A549 (cell line): ENCODE data around the gene VRK2. TPM values are rescaled to one million over a fixed set of nuclear protein-coding genes. Genes with fewer than 3 reads are reported as not detected.

ENCODE experiments used
- ATAC-seq, 2 experiments: fragments of 200-7000 bp in 1 of 2; fragments of >200 bp in 1 of 2; cut with Nextera tagmentation in 1 of 2; cut with Tn5 transposase in 1 of 2; 3 replicates each; pipeline versions ENCODE4 v1.8.0 to v1.9.1; 2018 to 2020; ENCODE audit warnings: mild to moderate bottlenecking in 1 of 2, moderate library complexity in 1 of 2
- CTCF ChIA-PET: fragments of 300-600 bp; sonication (Branson Sonifier 250); formaldehyde crosslinking; extraction: SDS; loops from one replicate; lab custom pipeline; 2021; ENCODE audit warnings: antibody characterized with exemption, inconsistent platforms; lab: Yijun Ruan, JAX
- POLR2A ChIA-PET: fragments of 350-600 bp; formaldehyde crosslinking; extraction: SDS; loops from one replicate; lab custom pipeline; 2021; ENCODE audit warnings: antibody characterized with exemption, inconsistent platforms; lab: Yijun Ruan, JAX
- DNase-seq, 2 experiments: peaks; one replicate each; pipeline versions ENCODE4 v3.0.0 to v3.0.0-alpha.2; 2011 to 2016; ENCODE audit warnings: low read depth in 1 of 2, low spot score in 1 of 2
- FAIRE-seq: peaks from 2 replicates; lab custom pipeline; 2011; peaks lifted over from hg19 to GRCh38; lab: Jason Lieb, UNC
- H3K27ac ChIP-seq, 2 experiments: fragments of >200 bp; sonication (Bioruptor Twin); formaldehyde crosslinking; 3 replicates each; pipeline ENCODE4 v1.5.1; 2016 to 2017
- H3K4me1 ChIP-seq: fragments of >200 bp; sonication (Bioruptor Twin); formaldehyde crosslinking; 3 replicates; pipeline ENCODE4 v1.6.1; 2016
- H3K4me2 ChIP-seq: fragments of >200 bp; sonication (Bioruptor Twin); formaldehyde crosslinking; 3 replicates; pipeline ENCODE4 v1.6.1; 2016
- H3K4me3 ChIP-seq: fragments of >200 bp; sonication (Bioruptor Twin); formaldehyde crosslinking; 3 replicates; pipeline ENCODE4 v1.5.1; 2016
- H3K9me3 ChIP-seq: fragments of >200 bp; sonication (Bioruptor Twin); formaldehyde crosslinking; 3 replicates; pipeline ENCODE4 v1.6.1; 2016
- CBX2 ChIP-seq: fragments of 200-600 bp; sonication (generic); IDR thresholded peaks from 2 replicates; pipeline ENCODE4 v1.6.1; 2016; ENCODE audit warnings: low read depth, mild to moderate bottlenecking, borderline replicate concordance
- CBX8 ChIP-seq: fragments of 200-600 bp; sonication (generic); IDR thresholded peaks from 2 replicates; pipeline ENCODE4 v1.6.1; 2016
- CEBPB ChIP-seq, 2 experiments: fragments of >200 bp in 1 of 2; sonication (Bioruptor Twin) in 1 of 2; formaldehyde crosslinking in 1 of 2; IDR thresholded peaks; 2 replicates each; pipeline ENCODE4 v1.6.1; 2012 to 2016
- EHF ChIP-seq: fragments of 250-450 bp; sonication (Bioruptor Pico); IDR thresholded peaks from 2 replicates; pipeline ENCODE4 v1.5.0; 2020; ENCODE audit warnings: mild to moderate bottlenecking
- FOSL2 ChIP-seq, 2 experiments: fragments of 450-650 bp in 1 of 2; fragments of >200 bp in 1 of 2; sonication (Bioruptor Twin) in 1 of 2; formaldehyde crosslinking; IDR thresholded peaks; 2 replicates each; pipeline versions ENCODE4 v1.5.0 to v1.6.1; 2016 to 2020; ENCODE audit warnings: mild to moderate bottlenecking in 1 of 2, moderate library complexity in 1 of 2
- FOXS1 ChIP-seq: fragments of 250-450 bp; sonication (Bioruptor Pico); IDR thresholded peaks from 2 replicates; pipeline ENCODE4 v1.5.0; 2020; ENCODE audit warnings: mild to moderate bottlenecking, moderate library complexity
- GATA3 ChIP-seq: IDR thresholded peaks from 2 replicates; pipeline ENCODE4 v1.6.1; 2012; ENCODE audit warnings: borderline replicate concordance
- JUN ChIP-seq, 2 experiments: fragments of >200 bp; sonication (Bioruptor Twin); formaldehyde crosslinking; IDR thresholded peaks; 2 replicates in 1 of 2; 3 replicates in 1 of 2; pipeline ENCODE4 v1.6.1; 2016 to 2017
- KDM1A ChIP-seq: fragments of 200-600 bp; sonication (generic); IDR thresholded peaks from 2 replicates; pipeline ENCODE4 v1.6.1; 2016; ENCODE audit warnings: low read depth, mild to moderate bottlenecking
- MAFK ChIP-seq: fragments of 450-650 bp; IDR thresholded peaks from 2 replicates; pipeline ENCODE4 v1.6.1; 2014; ENCODE audit not compliant: partially characterized antibody
- MAZ ChIP-seq: fragments of 150-350 bp; IDR thresholded peaks from 2 replicates; pipeline ENCODE4 v1.6.1; 2014; ENCODE audit warnings: antibody characterized with exemption, low read depth, low read length, borderline replicate concordance
- MYC ChIP-seq: IDR thresholded peaks from 2 replicates; pipeline ENCODE4 v1.6.1; 2012; ENCODE audit warnings: mild to moderate bottlenecking, inconsistent platforms, low read length, improper control_type of control experiment, borderline replicate concordance
- NFE2L2 ChIP-seq: fragments of 150-350 bp; conservative IDR thresholded peaks from 2 replicates; pipeline ENCODE4 v1.6.1; 2014; ENCODE audit warnings: low read length
- NPAS2 ChIP-seq: fragments of 250-450 bp; sonication (Bioruptor Pico); IDR thresholded peaks from 2 replicates; pipeline ENCODE4 v1.8.0; 2022; ENCODE audit warnings: mild to moderate bottlenecking, moderate library complexity, borderline replicate concordance
- NR3C1 ChIP-seq: fragments of >200 bp; sonication (Bioruptor Twin); formaldehyde crosslinking; IDR thresholded peaks from 3 replicates; pipeline ENCODE4 v1.6.1; 2017
- PHF8 ChIP-seq: fragments of 200-600 bp; sonication (generic); IDR thresholded peaks from 2 replicates; pipeline ENCODE4 v1.6.1; 2016; ENCODE audit warnings: low read depth, mild to moderate bottlenecking, antibody characterized with exemption, moderate library complexity, borderline replicate concordance
- POLR2A ChIP-seq: IDR thresholded peaks from 2 replicates; pipeline ENCODE4 v1.6.1; 2012; ENCODE audit warnings: mild to moderate bottlenecking, low read length
- RAD21 ChIP-seq, 2 experiments: fragments of >200 bp in 1 of 2; sonication (Bioruptor Twin) in 1 of 2; formaldehyde crosslinking in 1 of 2; IDR thresholded peaks in 1 of 2; conservative IDR thresholded peaks in 1 of 2; 2 replicates in 1 of 2; 3 replicates in 1 of 2; pipeline ENCODE4 v1.6.1; 2012 to 2018; ENCODE audit warnings: inconsistent platforms in 1 of 2
- RARB ChIP-seq: fragments of 250-450 bp; sonication (Bioruptor Pico); IDR thresholded peaks from 2 replicates; pipeline ENCODE4 v1.8.0; 2021; ENCODE audit warnings: mild to moderate bottlenecking, moderate library complexity
- RFX5 ChIP-seq: fragments of 450-650 bp; IDR thresholded peaks from 2 replicates; pipeline ENCODE4 v1.7.1; 2014; ENCODE audit warnings: antibody characterized with exemption, mild to moderate bottlenecking, moderate library complexity
- RNF2 ChIP-seq: fragments of 200-600 bp; sonication (generic); IDR thresholded peaks from 2 replicates; pipeline ENCODE4 v1.6.1; 2016; ENCODE audit warnings: low read depth, mild to moderate bottlenecking, antibody characterized with exemption, moderate library complexity, borderline replicate concordance
- SMC3 ChIP-seq: fragments of >200 bp; sonication (Bioruptor Twin); formaldehyde crosslinking; IDR thresholded peaks from 3 replicates; pipeline ENCODE4 v1.6.1; 2018; ENCODE audit warnings: inconsistent platforms
- TFCP2L1 ChIP-seq: fragments of 250-450 bp; sonication (Bioruptor Pico); IDR thresholded peaks from 2 replicates; pipeline ENCODE4 v1.5.0; 2021; ENCODE audit warnings: mild to moderate bottlenecking
- ZSCAN20 ChIP-seq: fragments of 250-450 bp; sonication (Bioruptor Pico); IDR thresholded peaks from 2 replicates; pipeline ENCODE4 v1.8.0; 2022; ENCODE audit warnings: mild to moderate bottlenecking, moderate library complexity
- WGBS: methylation state at CpG from one replicate; pipeline ENCODE4 v1.1.6; 2017; ENCODE audit errors: missing lambda C conversion rate; 5-methylcytosine and 5-hydroxymethylcytosine counted together
- polyA plus RNA-seq, 4 experiments: library from polyadenylated mRNA; depleted of rRNA in 3 of 4; stranded (reverse); fragments of >200 nt; fragmentation: RNase III in 1 of 4; extraction: RNeasy Plus Mini Kit Qiagen cat#74134 plus additional on column Dnase treatment in 1 of 4; gene quantifications; 2 replicates in 3 of 4; 3 replicates in 1 of 4; pipeline ENCODE4 v1.2.3, GENCODE V29; 2011 to 2017
- TF ChIP-seq, protein P1 (sequence below): fragments of 250-450 bp; sonication (Bioruptor Pico); IDR thresholded peaks from 2 replicates; pipeline ENCODE4 v1.5.0; 2020; ENCODE audit warnings: low read depth, mild to moderate bottlenecking, moderate library complexity
- TF ChIP-seq, protein P2 (sequence below): fragments of >200 bp; sonication (Bioruptor Twin); formaldehyde crosslinking; IDR thresholded peaks from 3 replicates; pipeline ENCODE4 v1.6.1; 2016
- TF ChIP-seq, protein P3 (sequence below): fragments of 250-450 bp; sonication (Bioruptor Pico); IDR thresholded peaks from 2 replicates; pipeline ENCODE4 v1.5.0; 2021; ENCODE audit warnings: mild to moderate bottlenecking, moderate library complexity, borderline replicate concordance
- TF ChIP-seq, protein P4 (sequence below): IDR thresholded peaks from 2 replicates; pipeline ENCODE4 v1.6.1; 2012; ENCODE audit warnings: low read depth, borderline replicate concordance
- TF ChIP-seq, protein P5 (sequence below): IDR thresholded peaks from 2 replicates; pipeline ENCODE4 v1.6.1; 2012

The VRK2 gene
- polyA plus RNA-seq, 2 of the 4 experiments (the other 2 are of a cell fraction): 19.4 to 80.9 TPM

DNA sequence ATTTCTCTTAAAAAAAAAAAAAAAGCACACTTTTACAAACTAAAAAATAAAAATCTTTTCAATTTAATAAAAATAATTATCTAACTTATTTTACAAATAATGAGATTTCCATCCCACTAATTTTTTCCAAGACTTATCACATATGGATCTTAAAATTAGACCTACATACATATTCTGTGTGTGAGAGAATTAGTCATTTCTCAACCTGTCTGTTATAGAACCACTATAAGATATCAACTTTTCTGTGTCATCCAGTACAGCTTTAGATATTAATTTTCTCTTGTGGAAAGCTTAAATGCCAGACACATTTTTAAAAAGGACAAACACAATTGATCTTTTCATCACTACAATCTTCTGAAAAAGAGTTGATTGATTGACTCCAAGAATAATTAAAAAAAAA is 156.4 kb downstream of the VRK2 start:
- Histone ChIP-seq H3K4me1 (peaks cover 31% of the 10 kb centered on the region), H3K27ac (no peak overlapping the region), H3K4me3 (no peak overlapping the region), H3K9me3 (no peaks in the 10 kb centered on the region), H3K4me2 (no peak overlapping the region)
- FAIRE-seq (no peak), ATAC-seq (no peak), DNase-seq (no peak)
- TF ChIP-seq RAD21 (conservative IDR thresholded peaks at IDR 0.05 in 1 of 2, IDR thresholded peaks at IDR 0.05 in 1 of 2): no peak
- TF ChIP-seq, protein P1, sequence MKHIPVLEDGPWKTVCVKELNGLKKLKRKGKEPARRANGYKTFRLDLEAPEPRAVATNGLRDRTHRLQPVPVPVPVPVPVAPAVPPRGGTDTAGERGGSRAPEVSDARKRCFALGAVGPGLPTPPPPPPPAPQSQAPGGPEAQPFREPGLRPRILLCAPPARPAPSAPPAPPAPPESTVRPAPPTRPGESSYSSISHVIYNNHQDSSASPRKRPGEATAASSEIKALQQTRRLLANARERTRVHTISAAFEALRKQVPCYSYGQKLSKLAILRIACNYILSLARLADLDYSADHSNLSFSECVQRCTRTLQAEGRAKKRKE: no peak
- POLR2A ChIA-PET: no interaction called here
- CTCF ChIA-PET: interaction anchor here (1.0 kb wide), 1 partner anchor 482 kb away, joined by 3 read pairs; no protein-coding TSS in a partner anchor

DNA sequence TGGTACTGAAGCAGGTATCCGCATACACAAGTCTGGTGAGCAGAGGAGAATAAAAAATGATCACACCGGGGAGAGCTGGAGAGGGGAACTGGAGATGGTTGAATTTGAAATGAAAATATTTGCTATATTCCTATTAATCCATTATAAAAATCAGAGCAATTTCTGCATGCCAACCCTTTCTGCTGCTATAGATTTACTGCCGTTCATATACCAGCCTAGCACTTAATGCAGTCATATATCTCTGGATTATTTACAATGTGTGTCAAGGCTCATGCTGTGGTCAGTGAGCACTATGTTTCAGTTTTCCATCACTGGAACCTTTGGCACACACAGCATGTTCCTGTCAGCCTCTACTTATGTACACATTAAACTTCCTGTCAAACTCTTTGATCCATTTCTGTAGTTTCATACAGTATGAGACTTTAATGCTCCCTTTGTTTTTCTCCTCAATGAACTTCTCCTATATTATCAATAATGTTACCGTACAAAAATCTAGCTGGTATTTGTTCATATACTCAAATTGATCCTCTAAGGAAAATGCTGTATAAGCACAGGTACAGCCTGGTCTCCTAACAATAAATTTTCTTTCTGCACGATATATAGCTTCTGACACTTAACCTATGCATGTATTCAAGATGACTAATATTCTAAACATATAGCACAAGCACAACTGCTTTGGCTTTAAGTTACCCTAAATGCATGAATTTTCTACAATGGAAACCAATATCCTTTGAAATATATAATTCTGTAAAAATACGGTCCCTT is 157.8 kb downstream of the VRK2 start:
- H3K27ac ChIP-seq: no peak overlapping the region
- ChIA-PET CTCF (no interaction called here), POLR2A (no interaction called here)
- no peak overlapping the region for H3K4me2 ChIP-seq
- TF ChIP-seq POLR2A (no peak), MYC (no peak), CEBPB (IDR thresholded peaks at IDR 0.05) (no peak), JUN (IDR thresholded peaks at IDR 0.05) (no peak), NR3C1 (no peak), FOSL2 (IDR thresholded peaks at IDR 0.05) (no peak), FOSL2 (CRISPR knock-in tag; IDR thresholded peaks at IDR 0.05) (no peak), CBX8 (no peak), CBX2 (no peak), RFX5 (no peak), RNF2 (no peak), TFCP2L1 (CRISPR knock-in tag) (no peak)
- TF ChIP-seq, protein P2, sequence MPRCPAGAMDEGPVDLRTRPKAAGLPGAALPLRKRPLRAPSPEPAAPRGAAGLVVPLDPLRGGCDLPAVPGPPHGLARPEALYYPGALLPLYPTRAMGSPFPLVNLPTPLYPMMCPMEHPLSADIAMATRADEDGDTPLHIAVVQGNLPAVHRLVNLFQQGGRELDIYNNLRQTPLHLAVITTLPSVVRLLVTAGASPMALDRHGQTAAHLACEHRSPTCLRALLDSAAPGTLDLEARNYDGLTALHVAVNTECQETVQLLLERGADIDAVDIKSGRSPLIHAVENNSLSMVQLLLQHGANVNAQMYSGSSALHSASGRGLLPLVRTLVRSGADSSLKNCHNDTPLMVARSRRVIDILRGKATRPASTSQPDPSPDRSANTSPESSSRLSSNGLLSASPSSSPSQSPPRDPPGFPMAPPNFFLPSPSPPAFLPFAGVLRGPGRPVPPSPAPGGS: no peak
- TF ChIP-seq, protein P3, sequence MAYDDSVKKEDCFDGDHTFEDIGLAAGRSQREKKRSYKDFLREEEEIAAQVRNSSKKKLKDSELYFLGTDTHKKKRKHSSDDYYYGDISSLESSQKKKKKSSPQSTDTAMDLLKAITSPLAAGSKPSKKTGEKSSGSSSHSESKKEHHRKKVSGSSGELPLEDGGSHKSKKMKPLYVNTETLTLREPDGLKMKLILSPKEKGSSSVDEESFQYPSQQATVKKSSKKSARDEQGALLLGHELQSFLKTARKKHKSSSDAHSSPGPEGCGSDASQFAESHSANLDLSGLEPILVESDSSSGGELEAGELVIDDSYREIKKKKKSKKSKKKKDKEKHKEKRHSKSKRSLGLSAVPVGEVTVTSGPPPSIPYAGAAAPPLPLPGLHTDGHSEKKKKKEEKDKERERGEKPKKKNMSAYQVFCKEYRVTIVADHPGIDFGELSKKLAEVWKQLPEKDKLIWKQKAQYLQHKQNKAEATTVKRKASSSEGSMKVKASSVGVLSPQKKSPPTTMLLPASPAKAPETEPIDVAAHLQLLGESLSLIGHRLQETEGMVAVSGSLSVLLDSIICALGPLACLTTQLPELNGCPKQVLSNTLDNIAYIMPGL (CRISPR knock-in tag): no peak
- no peaks in the 10 kb centered on the region for H3K9me3 ChIP-seq
- H3K4me3 ChIP-seq: no peak overlapping the region
- H3K4me1 ChIP-seq: peaks cover 31% of the 10 kb centered on the region
- DNase-seq (no peak), FAIRE-seq (no peak), ATAC-seq (peak; percentile 34 to 55; a peak in 4 of 6 replicates)
- WGBS: 78% methylated on average over 6 of the region's 6 CpGs

DNA sequence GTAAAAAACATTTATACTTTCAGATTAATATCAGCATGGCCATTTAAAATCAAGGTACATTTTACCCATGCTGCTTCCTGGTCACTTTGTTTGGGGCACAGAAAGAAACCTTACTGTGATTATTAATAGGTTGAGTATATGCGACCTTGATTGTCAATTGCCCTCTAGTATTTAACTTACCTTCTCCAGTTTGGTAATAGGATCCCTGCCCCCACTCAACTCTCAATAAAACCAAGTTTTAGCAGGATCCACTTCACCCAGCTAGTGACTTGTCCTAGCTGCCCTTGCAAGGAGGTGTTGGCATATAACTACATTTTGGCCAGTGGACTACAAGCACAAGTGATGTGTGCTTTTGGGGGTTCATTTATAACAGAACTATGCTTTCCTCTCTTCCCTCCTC is 160.2 kb downstream of the VRK2 start:
- WGBS: 90% methylated on average over 1 of the region's 1 CpG
- H3K4me3 ChIP-seq: no peak overlapping the region
- CTCF ChIA-PET: no interaction called here

More for the DNA sequence above, 160.2 kb downstream of the VRK2 start:
- H3K9me3 ChIP-seq: peaks cover 10% of the 10 kb centered on the region; the same call in 2 of the 3 replicates
- H3K4me1 ChIP-seq: peaks cover 30% of the 10 kb centered on the region
- TF ChIP-seq FOXS1 (CRISPR knock-in tag): no peak
- no peak for TF ChIP-seq NFE2L2
- TF ChIP-seq, protein P4, sequence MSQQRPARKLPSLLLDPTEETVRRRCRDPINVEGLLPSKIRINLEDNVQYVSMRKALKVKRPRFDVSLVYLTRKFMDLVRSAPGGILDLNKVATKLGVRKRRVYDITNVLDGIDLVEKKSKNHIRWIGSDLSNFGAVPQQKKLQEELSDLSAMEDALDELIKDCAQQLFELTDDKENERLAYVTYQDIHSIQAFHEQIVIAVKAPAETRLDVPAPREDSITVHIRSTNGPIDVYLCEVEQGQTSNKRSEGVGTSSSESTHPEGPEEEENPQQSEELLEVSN: no peak
- TF ChIP-seq GATA3: no peak
- TF ChIP-seq CBX8: no peak
- TF ChIP-seq PHF8: no peak
- TF ChIP-seq RARB: no peak
- no peak for TF ChIP-seq EHF
- no peak for TF ChIP-seq MAZ
- TF ChIP-seq SMC3: no peak
- TF ChIP-seq KDM1A: no peak
- TF ChIP-seq, protein P5, sequence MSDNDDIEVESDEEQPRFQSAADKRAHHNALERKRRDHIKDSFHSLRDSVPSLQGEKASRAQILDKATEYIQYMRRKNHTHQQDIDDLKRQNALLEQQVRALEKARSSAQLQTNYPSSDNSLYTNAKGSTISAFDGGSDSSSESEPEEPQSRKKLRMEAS: no peak
- TF ChIP-seq NPAS2: no peak
- TF ChIP-seq MAFK: no peak
- TF ChIP-seq POLR2A: no peak
- no peak for TF ChIP-seq ZSCAN20 (CRISPR knock-in tag)
- DNase-seq (no peak), FAIRE-seq (no peak), ATAC-seq (no peak; a peak in 1 of 6 replicates)
- H3K27ac ChIP-seq: no peak overlapping the region
- no peak overlapping the region for H3K4me2 ChIP-seq
- POLR2A ChIA-PET: no interaction called here
